NCI-H2029 treated with DMSO at 0.1 percent for 48 hours (cell line): Measurements from ENCODE around the gene SCP2D1.
"Not testable (repeated sequence)": the region's sequence is repeated elsewhere in the genome, so short reads cannot be mapped to it uniquely, and the experiment has no call there.

ENCODE experiments used
- DNase-seq: peaks from one replicate; lab custom pipeline; 2025; lab: John Stamatoyannopoulos, UW

The SCP2D1 gene

DNA sequence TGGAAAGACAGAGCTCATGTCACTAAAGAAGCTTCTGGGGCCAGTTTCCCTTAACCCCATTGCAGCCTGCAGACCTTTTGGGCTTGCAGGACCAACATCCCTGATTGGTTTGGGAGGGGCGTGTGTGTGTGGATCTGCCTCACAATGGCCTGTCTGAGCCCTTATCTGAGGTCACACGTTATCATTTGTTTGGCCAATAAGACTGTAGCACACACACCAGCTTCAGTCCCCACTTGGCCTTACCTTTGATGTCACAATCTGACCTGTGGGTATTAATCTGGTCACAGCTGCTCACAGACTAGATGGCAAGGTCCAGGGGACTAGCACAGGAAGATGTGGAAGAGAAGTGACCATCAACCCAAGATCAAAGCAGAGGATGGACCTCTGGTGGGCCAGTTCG, at the start of gene SCP2D1:
Gene SCP2D1, plus strand, starts transcription at position 301 of the 400 bp plus-strand sequence. Its CDS starts 33 bp downstream, at position 334.
- no peak for DNase-seq

DNA sequence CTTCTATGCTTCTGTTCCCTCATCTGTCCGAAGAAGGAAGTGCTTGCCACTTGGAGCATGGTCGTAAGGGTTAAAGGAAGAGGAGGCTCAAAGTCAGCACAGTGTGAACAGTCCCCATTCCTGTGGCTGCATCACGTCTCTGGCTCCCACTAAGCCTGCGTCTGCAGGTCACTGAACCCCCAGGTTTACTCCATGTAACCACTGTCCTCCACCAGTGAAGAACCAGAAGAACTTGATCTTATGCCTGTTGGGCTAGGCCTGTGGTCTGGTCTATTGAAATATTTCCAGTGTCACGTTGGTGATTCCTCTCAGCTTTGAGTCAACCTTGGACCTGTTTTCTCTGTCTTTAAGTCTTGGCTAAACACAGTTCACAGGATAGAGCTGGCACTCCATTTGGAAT, 45.9 kb upstream of the SCP2D1 start:
- no peak for DNase-seq

DNA sequence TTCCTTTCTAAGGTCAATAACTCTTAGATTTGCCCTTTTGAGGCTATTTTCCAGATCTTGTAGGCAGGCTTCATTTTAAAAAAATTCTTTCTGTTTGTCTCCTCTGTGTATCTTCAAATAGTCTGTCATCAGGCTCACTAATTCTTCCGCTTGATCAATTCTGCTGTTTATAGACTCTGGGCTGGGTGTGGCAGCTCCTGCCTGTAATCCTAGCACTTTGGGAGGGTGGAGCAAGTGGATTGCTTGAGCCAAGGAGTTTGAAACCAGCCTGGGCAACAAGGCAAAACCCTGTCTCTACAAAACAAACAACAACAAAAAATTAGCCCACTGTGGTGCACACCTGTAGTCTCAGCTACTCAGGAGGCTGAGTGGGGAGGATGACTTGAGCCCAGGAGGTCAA, 40.0 kb upstream of the SCP2D1 start:
- DNase-seq, result no peak

- no peak for DNase-seq
These were observed 39.4 kb upstream of the SCP2D1 start for GRCh38 chr20:18774207-18774606.

GRCh38 chr20:18775633-18776032, 38.0 kb upstream of the SCP2D1 start:
- DNase-seq, result no peak

DNA sequence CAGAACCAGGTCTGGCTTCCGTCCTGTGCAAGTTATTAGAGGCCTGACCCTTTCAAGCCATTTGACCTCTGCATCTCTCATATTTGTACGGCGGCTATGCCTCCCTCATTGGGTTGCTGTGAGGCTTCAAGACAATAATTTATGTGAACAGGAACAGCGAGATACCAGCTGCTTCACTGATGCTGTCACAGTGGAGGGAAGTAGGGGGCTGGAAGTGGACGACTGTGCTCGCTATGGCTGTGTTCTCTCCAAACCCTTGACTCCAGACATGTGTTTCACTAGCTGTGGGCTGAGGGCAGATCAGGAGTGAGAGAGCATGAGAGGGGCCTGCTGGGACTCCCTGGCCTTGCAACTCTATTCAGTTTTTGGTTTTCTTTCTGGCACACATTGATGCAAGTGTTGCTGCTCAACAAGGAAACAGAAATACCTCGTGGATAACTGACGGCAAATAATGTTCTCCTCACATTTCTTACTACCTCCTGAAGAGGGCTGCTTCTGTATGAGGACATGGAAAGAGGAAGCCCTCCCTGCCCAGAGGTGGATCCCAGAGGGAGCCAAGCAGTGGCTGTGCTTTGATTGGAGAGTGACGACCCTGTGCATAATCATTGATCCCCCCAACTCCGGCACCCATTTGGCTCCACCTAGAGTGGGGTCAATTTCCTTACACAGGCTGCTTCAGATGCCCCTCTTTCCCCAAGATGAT, 34.7 kb upstream of the SCP2D1 start:
- no peak for DNase-seq

DNA sequence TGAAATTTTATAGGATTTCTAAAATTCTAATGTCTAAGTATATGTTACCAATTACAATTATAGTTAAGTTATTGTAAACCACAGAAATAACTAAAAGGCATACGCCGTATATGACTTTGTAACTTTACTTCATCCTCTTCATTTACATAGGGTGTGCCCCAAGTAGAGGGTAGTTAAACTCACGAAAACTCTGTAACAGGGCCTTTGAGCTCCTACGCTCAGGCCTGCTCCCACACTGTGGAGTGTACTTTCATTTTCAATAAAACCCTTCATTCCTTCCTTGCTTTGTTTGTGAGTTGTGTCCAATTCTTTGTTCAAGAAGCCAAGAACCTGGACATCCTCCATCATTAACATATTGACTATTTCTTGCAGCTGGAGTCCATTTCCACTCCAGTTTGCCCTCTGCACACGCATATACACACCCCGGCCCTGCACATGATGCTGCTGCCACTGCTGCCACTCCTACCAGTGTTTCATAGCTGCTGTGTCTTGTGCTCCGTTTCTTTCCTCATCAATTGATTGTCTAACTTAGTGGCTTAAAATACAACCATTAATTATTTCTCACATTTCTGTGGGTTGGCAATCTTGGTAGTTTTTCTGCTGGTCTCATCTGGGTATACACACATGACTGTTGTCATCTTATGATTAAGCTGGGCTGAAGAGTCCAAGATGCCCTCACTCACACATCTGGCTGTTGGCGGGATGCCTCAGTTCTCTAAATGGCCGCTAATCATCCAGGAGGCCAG, 33.0 kb upstream of the SCP2D1 start:
- DNase-seq, result no peak

DNA sequence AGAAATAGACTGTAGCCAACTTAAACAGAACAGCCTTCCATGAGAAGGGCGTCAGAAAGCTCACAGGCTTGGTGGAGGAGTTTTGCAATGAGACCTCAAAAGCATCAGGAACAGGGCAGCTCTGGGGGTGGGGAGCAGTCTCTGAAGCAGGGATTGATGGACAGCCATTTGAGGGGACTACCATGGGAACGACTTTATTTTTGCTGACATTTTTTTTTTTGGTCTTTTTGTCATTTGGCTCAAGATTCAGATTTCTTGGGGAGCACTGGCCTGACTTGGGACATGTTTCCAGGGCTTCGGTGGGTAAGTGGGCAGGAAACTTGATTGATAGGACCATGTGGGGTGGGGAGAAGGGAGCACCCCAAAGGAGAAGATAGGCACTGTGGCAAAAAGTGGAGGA, 32.1 kb upstream of the SCP2D1 start:
- DNase-seq, result no peak

DNA sequence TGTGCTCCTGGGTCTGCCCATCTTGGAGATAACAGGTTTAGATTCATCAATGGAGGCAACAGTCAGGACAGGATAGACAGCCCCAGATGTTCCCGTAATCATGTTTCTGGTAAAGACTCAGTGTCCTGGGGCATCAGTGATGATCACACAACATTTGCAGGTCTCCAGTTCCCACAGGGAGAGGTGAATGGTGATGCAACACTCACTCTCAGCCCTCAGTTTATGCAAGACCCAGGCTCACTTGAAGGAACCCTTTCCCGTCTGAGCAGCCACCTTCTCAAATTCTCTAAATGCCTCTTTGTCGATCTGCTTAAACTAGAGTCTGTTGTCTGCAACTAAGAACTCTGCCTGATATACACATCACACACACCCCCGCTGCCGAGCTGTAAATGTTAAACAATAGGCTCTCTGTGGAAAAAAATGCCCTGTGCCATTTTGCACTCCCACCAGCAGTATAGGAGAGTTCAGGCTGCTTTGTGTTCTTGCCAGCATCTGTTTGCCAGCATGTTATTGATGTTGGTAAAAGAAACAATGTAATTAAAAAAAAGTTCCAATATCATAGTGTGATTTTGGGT, 30.1 kb upstream of the SCP2D1 start:
- DNase-seq, result no peak

DNA sequence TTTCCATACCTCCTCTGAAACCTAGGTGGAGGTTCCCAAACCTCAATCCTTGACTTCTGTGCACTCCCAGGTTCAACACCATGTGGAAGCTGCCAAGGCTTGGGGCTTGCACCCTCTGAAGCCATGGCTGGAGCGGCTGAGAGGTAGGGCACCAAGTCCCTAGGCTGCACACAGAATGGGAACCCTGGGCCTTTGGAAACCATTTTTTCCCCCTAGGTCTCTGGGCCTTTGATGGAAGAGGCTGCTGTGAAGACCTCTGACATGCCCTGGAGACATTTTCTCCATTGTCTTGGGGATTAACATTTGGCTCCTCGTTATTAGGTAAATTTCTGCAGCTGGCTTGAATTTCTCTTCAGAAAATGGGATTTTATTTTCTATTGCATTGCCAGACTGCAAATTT, 26.5 kb upstream of the SCP2D1 start:
- not testable (repeated sequence) for DNase-seq

DNA sequence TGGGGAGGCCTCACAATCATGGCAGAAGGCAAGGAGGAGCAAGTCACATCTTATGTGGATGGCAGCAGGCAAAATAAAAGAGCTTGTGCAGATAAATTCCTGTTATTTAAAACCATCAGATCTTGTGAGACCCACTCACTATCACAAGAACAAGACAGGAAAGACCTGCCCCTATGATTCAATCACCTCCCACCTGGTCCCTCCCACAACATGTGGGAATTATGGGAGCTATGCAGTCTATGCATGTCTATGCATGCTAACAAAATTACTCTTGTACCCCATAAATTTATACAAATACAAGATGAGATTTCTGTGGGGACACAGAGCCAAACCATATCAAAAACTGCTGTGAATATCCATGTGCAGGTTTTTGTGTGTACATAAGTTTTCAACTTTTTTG, 25.6 kb upstream of the SCP2D1 start:
- DNase-seq, result no peak

DNA sequence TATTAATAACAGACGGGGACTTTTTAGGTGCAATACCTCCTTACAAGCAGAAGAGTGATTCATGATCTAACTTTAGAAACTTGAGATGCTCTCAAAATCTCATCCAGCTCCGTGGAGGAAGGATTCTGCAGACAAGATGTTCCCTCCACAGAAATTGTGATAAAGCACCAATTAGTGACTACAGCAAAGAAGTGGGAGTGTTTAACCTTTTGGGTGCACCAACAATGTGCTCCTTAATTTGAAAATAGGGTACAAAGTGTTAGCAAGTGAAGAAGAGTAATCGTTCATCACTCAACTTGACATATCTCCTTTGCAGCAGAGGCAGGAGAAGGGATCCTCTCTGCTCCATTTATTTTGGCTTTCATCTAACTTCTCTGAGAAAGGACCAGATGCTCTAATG, 22.8 kb upstream of the SCP2D1 start:
- DNase-seq, result no peak

DNA sequence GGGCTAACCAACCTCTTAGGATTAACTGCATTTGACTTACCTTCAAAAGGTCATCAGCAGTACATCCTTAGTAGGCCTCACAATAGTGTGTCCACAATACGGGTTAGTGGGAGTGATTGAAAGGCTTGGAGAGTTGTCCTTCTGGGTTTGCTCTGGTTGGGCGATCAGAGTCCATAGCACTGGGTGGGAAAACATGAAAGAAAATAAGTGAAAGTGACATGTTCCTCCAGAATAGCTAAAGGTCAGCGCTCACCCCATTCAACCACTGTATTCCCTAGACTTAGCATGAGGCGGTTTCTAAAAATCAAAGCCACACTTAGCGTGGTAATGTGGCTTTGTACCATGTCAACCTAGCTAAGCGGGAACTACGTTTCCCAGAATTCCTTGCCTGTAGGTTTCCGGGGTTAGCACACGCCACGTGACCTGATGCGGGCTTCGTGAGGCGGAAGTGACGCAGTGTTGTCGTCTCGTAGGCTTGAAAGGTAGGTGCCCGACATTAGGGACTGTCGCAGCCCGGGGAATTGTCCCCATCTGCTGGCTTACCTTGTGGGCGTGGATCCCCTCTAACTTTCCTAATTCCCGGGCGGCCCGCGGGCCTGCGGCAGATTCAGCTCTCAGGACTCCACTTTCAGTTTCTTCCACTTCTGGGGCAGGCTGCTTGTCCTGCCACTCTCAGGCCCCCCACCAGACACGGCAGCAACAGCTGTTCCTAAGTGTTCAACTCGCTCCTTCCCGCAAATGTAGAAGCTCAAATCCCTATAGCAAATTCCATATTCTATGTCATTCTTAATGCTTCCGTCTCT, 19.8 kb upstream of the SCP2D1 start:
- DNase-seq, result peak; percentile 87

- DNase-seq, result no peak
These were observed 19.2 kb upstream of the SCP2D1 start for GRCh38 chr20:18794428-18794787.

DNA sequence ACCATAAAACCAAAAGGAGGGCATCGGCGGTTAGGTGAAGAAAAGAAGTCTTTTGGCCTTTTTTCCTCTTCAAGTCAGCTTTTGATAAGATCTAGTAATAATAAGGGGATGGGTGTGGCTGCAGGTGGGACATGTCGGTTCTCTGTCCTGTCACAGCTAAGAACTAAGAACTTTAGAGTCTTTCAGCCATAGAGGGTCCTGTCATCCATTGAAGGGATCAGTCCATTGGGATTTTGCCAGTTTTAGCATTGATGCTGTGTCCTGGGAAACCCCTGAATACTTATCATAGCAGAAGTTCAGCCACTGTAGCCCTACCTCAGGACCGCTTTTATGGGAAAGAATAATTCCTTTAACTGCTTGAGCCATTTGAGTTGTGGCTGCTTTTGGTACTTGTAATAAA, 18.2 kb upstream of the SCP2D1 start:
- no peak for DNase-seq

- DNase-seq, result no peak
These were observed 17.2 kb upstream of the SCP2D1 start for GRCh38 chr20:18796282-18796833.

- no peak for DNase-seq
These were observed 12.1 kb upstream of the SCP2D1 start for GRCh38 chr20:18801516-18801915.

DNA sequence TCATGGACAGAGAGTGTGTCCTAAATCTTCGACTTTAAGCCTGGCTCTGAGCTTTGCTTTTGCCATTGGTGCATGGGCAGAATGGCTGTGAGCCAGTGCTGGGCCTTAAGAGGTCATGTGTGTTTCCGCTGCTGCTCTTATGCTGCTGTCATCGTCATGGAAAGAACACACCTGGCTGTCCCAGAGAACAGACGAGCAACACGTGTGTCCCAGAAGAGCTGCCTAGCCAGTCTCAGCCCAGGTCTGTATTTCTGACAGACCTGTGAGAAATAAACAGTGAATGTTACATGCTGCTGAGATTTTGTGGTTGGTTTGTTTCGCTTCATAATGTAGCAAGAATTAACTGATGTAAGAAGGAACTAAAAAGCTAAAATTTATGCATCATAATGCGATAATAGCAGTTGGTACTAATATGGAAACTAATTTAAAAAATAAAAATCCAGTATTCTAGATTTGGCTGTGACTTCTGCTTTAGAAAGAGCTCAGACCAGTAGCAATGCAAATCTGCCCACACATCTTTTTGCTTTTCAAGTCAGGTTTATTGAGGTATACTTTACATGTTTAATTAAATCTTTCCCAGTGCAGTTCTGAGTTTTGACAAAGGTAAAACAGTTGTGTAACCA, 11.5 kb upstream of the SCP2D1 start:
- DNase-seq, result no peak

- no peak for DNase-seq
These were observed 7.7 kb upstream of the SCP2D1 start for GRCh38 chr20:18805881-18806280.

- DNase-seq, result no peak
These were observed 4.9 kb upstream of the SCP2D1 start for GRCh38 chr20:18808712-18809111.

GRCh38 chr20:18811186-18811585, 2.4 kb upstream of the SCP2D1 start:
- DNase-seq, result no peak

- no peak for DNase-seq
These were observed 1.7 kb upstream of the SCP2D1 start for GRCh38 chr20:18811904-18812303.
